Rectal smooth muscle tissue (tissue), 1 donor: ENCODE data around the gene DLEU7.

Experiments used
- H3K27ac ChIP-seq: one replicate; pipeline ENCODE4 v1.7.0; 2013; ENCODE audit warnings: low read depth, low read length, inconsistent platforms
- H3K27me3 ChIP-seq: one replicate; pipeline ENCODE4 v1.7.0; 2013; ENCODE audit warnings: low read length; ENCODE audit not compliant: control insufficient read depth, insufficient read depth
- H3K36me3 ChIP-seq: one replicate; pipeline ENCODE4 v1.7.0; 2013; ENCODE audit warnings: low read length; ENCODE audit not compliant: control insufficient read depth, insufficient read depth
- H3K4me1 ChIP-seq: one replicate; pipeline ENCODE4 v1.7.0; 2013; ENCODE audit warnings: low read length; ENCODE audit not compliant: control insufficient read depth, insufficient read depth
- H3K4me3 ChIP-seq: one replicate; pipeline ENCODE4 v1.7.0; 2013; ENCODE audit warnings: low read length
- H3K9ac ChIP-seq: one replicate; pipeline ENCODE4 v1.7.0; 2013; ENCODE audit warnings: low read length

Gene DLEU7

GRCh38 chr13:50867637-50867945 is 24.1 kb upstream of the DLEU7 start:
- Histone ChIP-seq H3K27ac (no peak overlapping the region), H3K9ac (no peak overlapping the region), H3K4me1 (no peaks in the 10 kb centered on the region), H3K36me3 (no peaks in the 10 kb centered on the region), H3K27me3 (no peaks in the 10 kb centered on the region), H3K4me3 (no peak overlapping the region)

GRCh38 chr13:50866817-50867636 is 23.5 kb upstream of the DLEU7 start:
- H3K4me1 ChIP-seq, result no peaks in the 10 kb centered on the region
- H3K27ac ChIP-seq, result no peak overlapping the region
- H3K9ac ChIP-seq, result no peak overlapping the region
- H3K27me3 ChIP-seq, result no peaks in the 10 kb centered on the region
- H3K36me3 ChIP-seq, result no peaks in the 10 kb centered on the region
- no peak overlapping the region for H3K4me3 ChIP-seq

- Histone ChIP-seq H3K27me3 (no peaks in the 10 kb centered on the region), H3K4me1 (no peaks in the 10 kb centered on the region), H3K9ac (no peak overlapping the region), H3K27ac (no peak overlapping the region), H3K4me3 (no peak overlapping the region), H3K36me3 (no peaks in the 10 kb centered on the region)
Observed at GRCh38 chr13:50864492-50864891, 21.0 kb upstream of the DLEU7 start.

GRCh38 chr13:50855681-50856080 is 12.2 kb upstream of the DLEU7 start:
- Histone ChIP-seq H3K4me1 (no peaks in the 10 kb centered on the region), H3K27me3 (no peaks in the 10 kb centered on the region), H3K9ac (no peak overlapping the region), H3K27ac (no peak overlapping the region), H3K36me3 (no peaks in the 10 kb centered on the region), H3K4me3 (no peak overlapping the region)

- Histone ChIP-seq H3K9ac (no peak overlapping the region), H3K36me3 (no peaks in the 10 kb centered on the region), H3K4me3 (no peak overlapping the region)
Observed at GRCh38 chr13:50850445-50850844, 7.0 kb upstream of the DLEU7 start.

GRCh38 chr13:50847501-50847900 is 4.0 kb upstream of the DLEU7 start:
- Histone ChIP-seq H3K4me1 (no peaks in the 10 kb centered on the region), H3K4me3 (no peak overlapping the region), H3K27ac (no peak overlapping the region), H3K9ac (no peak overlapping the region), H3K36me3 (no peaks in the 10 kb centered on the region), H3K27me3 (peaks cover 4% of the 10 kb centered on the region)

More at GRCh38 chr13:50850445-50850844, 7.0 kb upstream of the DLEU7 start:
- H3K27me3 ChIP-seq, result no peaks in the 10 kb centered on the region
- H3K27ac ChIP-seq, result no peak overlapping the region
- no peaks in the 10 kb centered on the region for H3K4me1 ChIP-seq

- H3K27me3 ChIP-seq, result peaks cover 4% of the 10 kb centered on the region
- H3K4me1 ChIP-seq, result no peaks in the 10 kb centered on the region
- no peak overlapping the region for H3K9ac ChIP-seq
- no peak overlapping the region for H3K27ac ChIP-seq
- no peak overlapping the region for H3K4me3 ChIP-seq
- no peaks in the 10 kb centered on the region for H3K36me3 ChIP-seq
Observed at GRCh38 chr13:50846861-50847475, 3.5 kb upstream of the DLEU7 start.

GRCh38 chr13:50845211-50845610 is 1.7 kb upstream of the DLEU7 start:
- Histone ChIP-seq H3K27ac (no peak overlapping the region), H3K9ac (no peak overlapping the region), H3K4me1 (no peaks in the 10 kb centered on the region), H3K4me3 (no peak overlapping the region), H3K36me3 (no peaks in the 10 kb centered on the region), H3K27me3 (peaks cover 4% of the 10 kb centered on the region)

- Histone ChIP-seq H3K4me1 (no peaks in the 10 kb centered on the region), H3K27ac (no peak overlapping the region), H3K36me3 (no peaks in the 10 kb centered on the region), H3K9ac (no peak overlapping the region), H3K4me3 (no peak overlapping the region), H3K27me3 (peaks cover 4% of the 10 kb centered on the region)
Observed at GRCh38 chr13:50844084-50844875, 788 bp upstream of the DLEU7 start.

- Histone ChIP-seq H3K4me3 (peak overlapping the region; percentile 34), H3K27me3 (peaks cover 4% of the 10 kb centered on the region), H3K36me3 (no peaks in the 10 kb centered on the region), H3K9ac (no peak overlapping the region), H3K27ac (no peak overlapping the region), H3K4me1 (no peaks in the 10 kb centered on the region)
Observed at GRCh38 chr13:50842990-50843256, 569 bp downstream of the DLEU7 start.

GRCh38 chr13:50842251-50842989 is 1.1 kb downstream of the DLEU7 start:
- Histone ChIP-seq H3K27ac (no peak overlapping the region), H3K4me3 (peak overlapping the region; percentile 34), H3K9ac (no peak overlapping the region), H3K36me3 (no peaks in the 10 kb centered on the region), H3K4me1 (no peaks in the 10 kb centered on the region), H3K27me3 (peaks cover 4% of the 10 kb centered on the region)

- H3K4me3 ChIP-seq, result no peak overlapping the region
Observed at GRCh38 chr13:50841786-50842185, 1.7 kb downstream of the DLEU7 start.

More at GRCh38 chr13:50841786-50842185, 1.7 kb downstream of the DLEU7 start:
- Histone ChIP-seq H3K36me3 (no peaks in the 10 kb centered on the region), H3K4me1 (no peaks in the 10 kb centered on the region), H3K27me3 (peaks cover 4% of the 10 kb centered on the region), H3K27ac (no peak overlapping the region), H3K9ac (no peak overlapping the region)
